ENCODE measurements around the gene TBC1D16. TPM values are rescaled to one million over a fixed set of nuclear protein-coding genes. Genes with fewer than 3 reads are reported as not detected.

Gene TBC1D16
- total and polyA plus RNA-seq, 10 of the 15 experiments (the other 5 are each of a cell fraction or from before 2014, with no cell fraction given), result 0.01 to 0.13 (median 0.06) TPM; not detected in 3

GRCh38 chr17:79993390-79994227, 42.1 kb downstream of the TBC1D16 start:
- SMC1A ChIA-PET (ENCODE audit: uncharacterized antibody, unreplicated experiment), result interaction anchor here (1.1 to 1.5 kb wide), 3 partner anchors 12 to 23 kb away, joined by 3 to 5 read pairs (median 3); no protein-coding TSS in a partner anchor
- Histone ChIP-seq H3K36me3 (ENCODE audit: control insufficient read depth in 2 of 2, insufficient read depth in 2 of 2, low read length in 1 of 2) (no peaks in the 10 kb centered on the region), H2AFZ (ENCODE audit: control insufficient read depth, low read depth, low read length) (peak overlapping the region; percentile 24; the same call in 1 of the 2 replicates), H3K9ac (ENCODE audit: control insufficient read depth, insufficient read depth, low read length) (no peak overlapping the region), H3K27ac (ENCODE audit: control insufficient read depth, insufficient read depth) (no peak overlapping the region), H3K4me2 (ENCODE audit: control insufficient read depth, insufficient read depth) (no peak overlapping the region), H3K4me3 (no peak overlapping the region), H3K4me1 (ENCODE audit: control insufficient read depth, insufficient read depth, low read length) (0 out of 2 replicates have a peak, but pooled peaks cover 4% of the 10 kb centered on the region), H3K27me3 (replicated peaks in 1 of 2; ENCODE audit: control insufficient read depth in 2 of 2, insufficient read depth in 2 of 2, low read length in 1 of 2) (peaks cover 1 to 3% of the 10 kb centered on the region in 2 experiments; a peak in 2 of 4 replicates), H3K79me2 (ENCODE audit: control insufficient read depth, insufficient read depth, low read length) (no peaks in the 10 kb centered on the region), H4K20me1 (ENCODE audit: control insufficient read depth, insufficient read depth) (no peaks in the 10 kb centered on the region), H3K9me3 (replicated peaks; ENCODE audit: control insufficient read depth, insufficient read depth, low read length) (no peaks in the 10 kb centered on the region)
- intact Hi-C loops (cut with micrococcal nuclease; ENCODE audit: unreplicated experiment) (no loop called here), in situ Hi-C loops (cut with MboI) (no loop called here)
- CTCF ChIA-PET, result interaction anchor here (0.8 to 2.4 kb wide), 8 partner anchors 10 to 252 kb away, joined by 3 to 12 read pairs (median 4); no protein-coding TSS in a partner anchor
- no peak for DNase-seq (ENCODE audit: low read depth, low spot score)
- BruUV-seq (replicated peaks), result no TSS peak
- TF ChIP-seq USF1 (IDR thresholded peaks at IDR 0.05; ENCODE audit: borderline replicate concordance, extremely low read length, insufficient read depth, low read depth, low read length) (peak; percentile 54), CHD1 (IDR thresholded peaks at IDR 0.05; ENCODE audit: low read depth, low read length) (no peak), POLR2A (IDR thresholded peaks at IDR 0.05; ENCODE audit: low read depth, low read length) (no peak; the same call in 1 of the 2 replicates), SUZ12 (IDR thresholded peaks at IDR 0.05; ENCODE audit: unreplicated experiment) (no peak), IKZF1 (conservative IDR thresholded peaks at IDR 0.05) (0 out of 2 replicates have a peak, but pooled peaks have one; percentile 20), TCF12 (IDR thresholded peaks at IDR 0.05; ENCODE audit: low read depth, low read length) (0 out of 2 replicates have a peak, but pooled peaks have one; percentile 30), BHLHE40 (IDR thresholded peaks at IDR 0.05; ENCODE audit: borderline replicate concordance in 1 of 2, low read depth in 2 of 2, low read length in 1 of 2) (peak; percentile 44 to 58; a peak in 3 of 4 replicates)
- WGBS (ENCODE audit: insufficient coverage, insufficient replicate concordance, low lambda C conversion rate, missing lambda C conversion rate), result 24% methylated on average over 22 of the region's 22 CpGs
- POLR2A ChIA-PET, result interaction anchor here (0.6 kb wide), 1 partner anchor 1231 kb away, joined by 3 read pairs; no protein-coding TSS in a partner anchor
- FAIRE-seq, result no peak
- RAD21 ChIA-PET (ENCODE audit: unreplicated experiment), result interaction anchor here (0.7 to 1.3 kb wide), 4 partner anchors 15 to 197 kb away, joined by 3 read pairs; partner anchors contain the start of genes CBX4 and CBX8
- peak; percentile 68 for ATAC-seq

Data from GM12878 (cell line).